Fibroblast of skin of right biceps (primary cell): ENCODE data around the gene HOXB8.
A peak's percentile ranks its signal among the peaks of the same experiment; 100 is the strongest.

ENCODE experiments used
- DNase-seq: peaks from one replicate; pipeline ENCODE4 v3.0.0-alpha.2; 2013

The HOXB8 gene

DNA sequence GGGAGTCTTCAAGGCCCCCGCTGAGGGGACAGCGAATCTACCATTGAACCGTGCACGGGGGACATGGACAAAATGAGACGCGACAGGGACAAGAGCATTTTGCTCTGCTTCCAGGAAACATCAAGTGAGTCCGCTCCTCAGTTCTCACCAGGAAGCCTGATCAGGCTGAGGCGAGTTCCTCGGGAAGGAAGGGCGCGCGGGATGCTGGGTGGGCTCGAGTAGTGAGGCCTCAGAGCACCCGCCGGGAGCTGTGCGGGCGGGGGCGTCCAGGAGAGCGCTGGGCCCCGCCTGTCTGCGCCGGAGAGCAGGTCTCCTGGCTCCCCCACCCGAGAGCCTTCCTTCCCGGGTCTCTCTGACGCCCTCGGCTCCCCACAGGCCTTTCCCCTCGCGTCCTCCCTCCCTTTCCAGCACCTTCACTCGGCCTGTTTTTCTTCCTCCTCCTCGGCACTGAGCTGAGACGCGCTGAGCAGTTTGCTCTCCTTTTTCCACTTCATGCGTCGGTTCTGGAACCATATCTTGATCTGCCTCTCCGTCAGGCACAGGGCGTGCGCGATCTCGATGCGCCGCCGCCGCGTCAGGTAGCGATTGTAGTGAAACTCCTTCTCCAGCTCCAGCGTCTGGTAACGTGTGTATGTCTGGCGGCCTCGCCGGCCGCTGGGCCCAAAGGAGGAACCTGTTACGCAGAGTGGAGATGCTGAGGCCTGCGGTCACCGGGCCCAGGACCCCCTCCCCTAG, 18.9 kb downstream of the HOXB8 start:
- peak; percentile 55 for DNase-seq

DNA sequence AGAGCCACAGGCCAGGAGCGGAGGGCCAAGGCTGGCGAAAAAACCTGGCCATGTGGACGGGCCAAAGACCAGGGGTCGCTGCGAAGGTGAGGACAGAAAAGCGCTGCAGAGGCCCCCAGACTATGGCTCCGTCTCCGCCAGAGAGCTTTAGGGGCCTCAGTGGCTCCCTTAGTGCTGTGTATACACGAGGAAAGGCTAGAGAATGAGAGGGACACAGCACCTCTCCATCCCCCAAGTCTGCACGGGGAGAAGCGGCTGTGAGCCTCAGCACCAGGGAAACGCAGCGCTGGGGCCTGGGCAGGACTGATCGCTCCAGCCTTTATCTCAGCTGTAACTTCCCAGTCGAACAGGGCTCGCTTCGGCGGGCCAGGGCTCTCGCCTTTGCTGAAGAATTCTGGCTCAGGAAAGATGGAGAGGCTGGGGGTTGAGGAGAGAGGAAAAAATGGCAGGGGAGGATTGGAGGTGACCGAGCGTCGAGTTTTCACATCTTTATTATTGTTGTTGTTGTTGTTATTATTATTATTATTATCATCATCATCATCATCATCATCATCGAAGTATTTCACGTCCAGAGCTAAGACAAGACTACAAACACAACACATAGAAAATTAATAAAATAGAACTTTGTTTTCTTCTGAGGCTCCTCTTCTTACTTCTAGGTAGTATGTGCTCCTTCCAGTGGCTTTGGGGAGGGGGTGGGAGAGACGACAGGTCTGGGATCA, 19.7 kb downstream of the HOXB8 start:
- no peak for DNase-seq

DNA sequence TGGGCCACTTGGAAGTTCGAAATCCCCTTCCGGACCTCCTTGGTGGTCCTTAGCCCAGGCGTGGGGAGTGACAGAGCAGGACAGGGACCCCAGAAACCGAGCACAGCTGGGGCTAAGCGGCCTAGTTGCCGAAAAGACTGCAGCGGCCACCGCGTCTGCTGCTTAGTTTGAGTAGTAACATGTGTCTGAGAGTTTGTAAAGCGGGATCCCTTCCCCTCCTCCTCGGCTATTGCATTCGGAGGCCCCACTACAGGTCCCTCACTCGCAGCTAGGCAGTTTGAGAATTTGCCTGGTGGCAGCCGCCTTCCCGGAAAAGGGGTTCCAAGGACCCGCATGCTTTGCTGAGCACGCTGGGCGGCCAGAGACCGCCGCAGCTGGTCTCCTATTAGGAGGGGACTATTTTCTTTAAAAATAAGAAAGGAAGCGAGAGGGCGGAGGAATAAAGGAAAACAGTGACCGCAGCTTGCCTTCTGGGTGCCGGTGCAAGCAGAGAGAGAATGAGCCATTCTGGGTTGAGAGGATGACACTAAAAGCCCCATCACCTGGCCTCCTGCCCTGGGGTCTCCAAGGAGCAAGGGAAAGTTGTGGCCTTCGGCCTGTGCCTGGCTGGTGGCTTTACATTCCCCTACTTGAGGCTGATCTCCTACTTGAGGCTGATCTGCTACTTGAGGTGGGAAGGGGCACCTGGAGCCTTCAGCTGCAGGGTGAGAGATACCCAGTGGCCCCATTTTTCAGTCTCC, 20.4 kb downstream of the HOXB8 start:
- peak; percentile 66 for DNase-seq

DNA sequence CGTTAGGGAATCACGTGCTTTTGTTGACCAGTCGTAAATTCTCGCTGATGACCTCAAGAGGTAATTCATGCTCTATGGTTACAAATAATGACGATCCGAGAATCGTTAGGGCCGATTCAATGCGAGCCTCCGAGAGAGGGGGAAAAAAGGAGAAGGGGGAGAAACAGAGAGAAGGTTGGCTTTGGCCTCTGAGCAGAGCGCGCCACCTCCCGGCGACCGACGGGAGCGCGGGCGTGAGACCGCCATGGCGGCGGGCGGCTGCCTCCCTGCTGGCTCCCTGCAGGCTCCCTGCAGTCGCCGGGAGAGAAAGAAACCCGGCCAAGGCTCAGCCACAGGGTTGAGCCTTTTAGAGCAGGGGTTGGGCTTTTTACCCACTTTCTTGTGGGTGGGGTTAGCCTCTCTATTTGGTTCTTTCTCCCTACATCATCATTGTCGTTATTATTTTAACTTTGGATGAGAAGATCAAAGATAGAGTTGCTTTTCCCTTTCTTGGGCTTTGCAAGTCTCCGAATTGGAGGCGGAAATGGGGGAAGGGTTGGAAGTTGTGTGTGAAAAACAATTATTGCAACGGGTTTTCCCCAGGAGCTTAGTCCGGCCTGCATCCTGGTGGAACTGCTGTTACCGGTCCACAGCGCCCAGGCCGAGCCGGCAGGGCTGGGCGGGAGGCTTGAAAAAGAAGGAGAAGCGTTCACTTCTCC, 21.1 kb downstream of the HOXB8 start:
- DNase-seq = peak; percentile 98

DNA sequence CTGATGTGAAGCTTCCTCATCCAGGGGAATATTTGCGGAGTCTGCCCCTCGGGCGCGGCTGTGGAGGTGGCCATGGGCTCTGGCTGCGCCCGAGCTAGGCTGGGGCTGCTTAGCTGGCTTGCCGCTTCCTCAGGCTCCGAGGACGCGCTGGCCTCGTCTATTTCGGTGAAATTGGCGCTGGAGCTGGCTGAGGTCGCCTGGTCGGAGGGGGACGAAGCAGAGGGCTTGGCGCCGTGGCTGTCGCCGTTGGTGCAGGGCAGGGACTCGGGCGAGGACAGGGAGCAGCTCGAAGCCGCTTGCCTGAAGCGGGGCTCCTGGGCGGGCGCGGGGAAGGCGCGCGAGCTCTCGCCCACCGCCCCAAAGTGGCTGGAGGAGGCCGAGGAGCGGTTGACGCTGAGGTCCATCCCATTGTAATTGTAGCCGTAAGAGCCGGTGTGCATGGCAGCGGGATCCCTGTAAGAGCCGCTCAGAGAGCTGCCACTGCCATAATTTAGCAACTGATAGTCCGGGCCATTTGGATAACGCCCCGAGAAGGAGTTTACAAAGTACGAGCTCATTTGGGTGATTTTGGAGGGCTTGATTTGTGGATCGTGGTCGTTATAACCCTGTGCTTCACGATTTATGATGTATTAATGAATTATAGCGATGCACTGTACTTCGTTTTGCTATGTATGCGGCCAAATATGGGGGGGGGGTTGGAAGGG, 21.8 kb downstream of the HOXB8 start, which contains the start of gene HOXB5:
Gene HOXB5 (minus strand): TSS at position 654 of the 704 bp plus-strand sequence. CDS start 97 bp downstream, at position 557.
- no peak for DNase-seq

DNA sequence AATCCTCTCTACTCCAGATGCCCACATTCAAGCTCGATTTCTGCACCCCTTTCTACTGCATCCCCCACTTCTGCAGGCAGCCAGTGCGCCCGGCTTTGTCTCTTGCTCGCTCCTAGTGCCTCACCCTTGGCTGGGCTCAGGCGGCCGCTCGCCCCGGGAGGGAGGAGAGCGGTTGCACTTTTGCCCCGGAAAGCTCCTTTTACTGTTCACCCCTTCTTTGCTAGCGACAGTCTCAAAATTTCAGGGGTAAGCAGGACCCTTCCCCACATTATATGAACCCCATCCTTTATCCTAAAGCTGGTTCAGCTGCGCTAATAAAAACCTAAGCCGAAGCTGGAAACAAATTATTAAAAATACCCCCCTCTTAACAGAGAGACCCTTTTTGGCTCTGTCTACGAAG, 22.5 kb downstream of the HOXB8 start:
- DNase-seq = no peak

DNA sequence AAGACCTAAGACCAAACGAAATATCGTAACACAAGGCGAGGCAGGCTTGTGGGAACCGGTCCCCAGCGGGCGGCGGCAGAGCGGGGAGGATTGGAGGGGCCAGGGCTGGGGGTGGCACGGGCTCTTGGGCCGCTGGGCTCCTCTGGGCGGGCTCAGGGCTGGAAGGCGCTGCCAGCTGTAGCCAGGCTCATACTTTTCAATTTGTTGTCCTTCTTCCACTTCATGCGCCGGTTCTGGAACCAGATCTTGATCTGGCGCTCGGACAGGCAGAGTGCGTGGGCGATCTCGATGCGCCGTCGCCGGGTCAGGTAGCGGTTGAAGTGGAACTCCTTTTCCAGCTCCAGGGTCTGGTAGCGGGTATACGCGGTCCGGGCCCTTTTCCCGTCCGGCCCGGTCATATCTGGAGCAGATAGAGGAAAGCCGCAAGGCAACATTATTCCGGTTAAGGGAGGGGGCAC, 23.0 kb downstream of the HOXB8 start:
- DNase-seq = peak; percentile 47

DNA sequence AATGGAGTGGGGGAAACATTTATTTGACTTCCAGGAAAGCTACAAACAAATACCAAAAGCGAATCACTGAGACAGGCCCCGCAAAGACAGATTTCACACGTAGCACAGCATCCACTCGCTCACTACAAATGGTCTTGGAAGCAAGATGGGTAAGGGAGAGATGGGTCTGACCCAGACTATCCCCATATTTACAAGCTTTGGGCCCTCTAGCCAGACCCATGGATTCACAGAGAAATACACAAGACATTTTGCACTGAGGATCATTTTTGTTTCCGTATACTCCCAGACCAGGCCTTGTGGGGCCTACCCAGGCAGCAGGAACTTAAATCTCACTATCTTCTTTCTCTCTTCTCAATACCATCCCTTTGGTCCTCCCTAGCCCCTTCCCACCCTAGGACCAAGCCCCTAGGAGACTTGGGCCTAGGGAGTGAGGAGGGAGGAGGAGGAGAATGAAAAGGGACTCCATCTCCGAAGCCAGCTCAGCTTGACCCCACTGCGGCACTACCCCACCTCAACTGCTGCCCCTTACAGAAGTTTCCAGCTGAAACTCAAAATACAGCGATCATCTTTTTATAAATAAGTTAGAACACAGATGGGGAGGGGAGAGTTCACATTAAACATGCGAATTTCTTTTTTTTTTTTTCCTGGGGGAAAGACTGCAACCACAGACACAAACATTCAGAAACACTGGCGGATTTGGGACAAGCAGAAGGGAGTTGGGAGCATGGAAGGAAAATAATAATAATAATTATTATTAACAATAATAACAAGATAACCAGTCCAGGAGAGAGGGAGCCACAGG, 23.6 kb downstream of the HOXB8 start:
- no peak for DNase-seq

DNA sequence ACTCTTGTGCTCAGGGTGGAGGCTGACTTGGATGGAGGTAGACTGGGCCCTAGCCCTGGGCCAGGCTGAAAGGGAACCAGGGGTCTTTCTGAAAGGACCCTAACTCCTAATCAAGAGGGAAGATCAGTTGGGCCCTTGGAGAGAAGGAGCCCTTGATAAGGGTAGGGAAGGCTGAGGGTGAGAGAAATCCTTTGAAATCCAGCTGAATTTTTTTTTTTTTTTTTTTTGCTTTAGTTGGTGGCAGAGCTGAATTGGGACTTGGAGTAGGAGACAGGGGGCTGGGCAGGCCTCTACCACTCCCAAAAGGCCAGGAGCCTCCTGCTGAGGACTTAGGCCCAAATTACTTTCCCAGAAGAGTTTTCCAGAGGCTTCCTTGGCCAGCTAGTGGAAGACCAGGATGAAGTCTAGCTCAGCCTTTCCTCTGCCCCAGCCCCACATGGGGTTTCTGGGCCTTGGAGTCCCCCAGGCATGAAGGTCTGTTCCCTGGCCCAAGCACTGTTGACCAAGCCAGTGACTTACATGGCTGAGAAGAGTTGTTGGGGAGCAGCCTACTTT, 24.4 kb downstream of the HOXB8 start:
- no peak for DNase-seq

DNA sequence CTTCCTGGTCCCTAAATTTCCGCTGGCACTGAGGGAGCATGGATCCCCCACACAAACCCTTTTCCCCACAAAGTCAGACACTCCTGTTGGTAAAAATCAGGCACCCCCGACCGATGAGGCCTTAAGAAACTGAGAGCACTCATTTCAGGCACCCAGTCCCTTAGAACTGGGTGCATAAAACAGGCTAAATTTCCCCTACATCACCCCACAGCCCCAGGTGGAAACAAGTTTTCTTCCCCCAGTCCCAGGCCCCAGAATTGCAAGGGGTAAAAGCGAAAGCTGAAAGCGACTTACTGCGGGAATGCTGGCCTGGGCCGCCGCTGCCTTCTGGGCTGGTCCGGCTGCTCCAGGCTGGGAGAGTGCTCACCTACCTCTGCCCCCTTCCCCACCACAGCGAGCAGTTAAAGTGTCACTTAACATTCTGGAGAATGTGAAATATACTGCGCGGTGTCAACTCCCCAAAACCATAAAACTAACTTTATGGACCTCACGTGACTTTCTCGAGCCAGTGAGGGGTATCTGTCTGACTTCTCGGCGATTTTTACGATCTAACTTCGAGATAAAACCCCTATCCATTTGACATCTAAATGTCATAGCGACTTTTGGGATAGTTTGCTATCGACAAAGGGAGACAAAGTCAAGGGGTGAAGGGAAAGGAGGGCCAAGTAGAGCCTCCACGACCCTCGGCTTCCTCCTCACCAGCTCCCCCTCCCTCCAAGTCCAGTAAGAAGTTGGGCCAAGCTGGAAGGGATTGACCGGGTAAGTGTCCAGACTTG, 25.1 kb downstream of the HOXB8 start, which contains the start of gene HOXB3:
Gene HOXB3 (minus strand): TSS at position 411 of the 776 bp plus-strand sequence. CDS start 37,767 bp downstream, outside the sequence.
- DNase-seq = peak; percentile 88

DNA sequence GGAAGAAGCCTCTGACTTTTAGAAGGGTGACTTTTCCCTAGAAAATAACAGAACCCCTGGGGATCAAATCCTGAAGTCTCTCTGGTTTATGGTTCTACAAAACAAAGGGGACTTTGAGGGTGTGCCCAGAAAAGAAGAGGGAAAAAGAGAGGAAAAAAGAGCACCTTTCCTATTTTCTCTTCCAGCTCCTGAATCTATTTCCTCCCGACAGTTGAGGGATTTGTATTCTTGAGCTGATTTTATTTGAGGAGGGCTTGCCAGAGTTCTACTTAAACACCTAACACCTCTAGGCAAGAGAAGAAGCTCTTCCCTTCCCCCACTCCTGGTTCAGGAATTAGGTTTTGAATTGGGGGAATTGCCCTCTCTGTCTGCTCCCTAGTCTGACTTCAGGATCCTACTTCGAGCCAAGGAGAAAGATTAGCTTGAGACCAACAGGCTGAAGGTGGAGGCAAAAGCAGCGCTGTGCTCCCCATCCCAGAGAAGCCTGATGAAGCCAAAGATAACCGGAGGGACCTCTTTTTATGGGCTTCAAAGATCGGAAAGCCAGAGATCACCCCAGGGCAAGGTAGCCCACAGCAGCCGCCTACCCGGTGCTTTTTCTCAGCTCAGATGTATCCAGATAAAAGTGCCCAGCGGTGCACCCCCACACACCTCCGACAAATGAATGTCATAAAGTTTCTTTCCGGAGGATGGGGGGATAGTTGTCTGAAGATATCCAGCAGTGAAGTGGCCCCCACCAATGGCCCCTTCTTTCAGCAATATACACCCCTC, 25.8 kb downstream of the HOXB8 start:
- DNase-seq = no peak

DNA sequence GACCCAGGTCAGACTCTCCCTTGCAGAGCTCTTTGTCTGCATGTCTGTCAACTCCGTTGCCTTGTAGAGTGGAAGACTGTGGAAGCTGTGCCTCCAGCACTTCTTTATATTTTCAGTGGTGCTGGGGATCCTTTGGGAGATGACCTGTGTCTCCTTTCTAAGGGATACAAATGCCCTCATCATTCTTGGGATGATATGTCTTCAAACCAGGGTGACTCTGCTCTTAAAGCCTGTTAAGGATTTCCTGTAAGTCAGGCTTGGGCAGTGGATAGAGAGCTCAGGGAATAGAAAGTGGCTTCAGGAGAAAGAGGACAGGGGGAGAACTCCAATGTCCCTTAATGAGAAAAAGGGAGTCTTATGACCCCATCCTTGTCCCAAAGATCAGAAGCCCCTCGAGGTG, 26.6 kb downstream of the HOXB8 start:
- DNase-seq = peak; percentile 57

DNA sequence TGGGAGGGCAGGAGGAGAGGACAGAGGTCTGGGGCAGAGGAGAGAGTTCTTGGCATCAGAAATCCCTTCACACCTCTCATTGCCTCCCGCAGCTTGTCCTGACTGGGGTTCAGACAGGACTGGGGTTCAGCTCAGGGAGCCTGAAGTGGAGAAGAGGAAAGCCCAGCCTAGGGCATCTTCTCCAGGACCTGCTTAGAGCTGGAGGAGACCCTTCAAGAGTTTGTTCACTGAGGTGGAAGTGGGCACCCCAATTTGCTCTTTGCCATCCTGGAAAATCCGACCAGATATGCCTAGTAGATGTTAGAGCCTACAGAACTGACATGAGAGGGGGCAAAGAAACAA, 27.0 kb downstream of the HOXB8 start:
- DNase-seq = no peak

DNA sequence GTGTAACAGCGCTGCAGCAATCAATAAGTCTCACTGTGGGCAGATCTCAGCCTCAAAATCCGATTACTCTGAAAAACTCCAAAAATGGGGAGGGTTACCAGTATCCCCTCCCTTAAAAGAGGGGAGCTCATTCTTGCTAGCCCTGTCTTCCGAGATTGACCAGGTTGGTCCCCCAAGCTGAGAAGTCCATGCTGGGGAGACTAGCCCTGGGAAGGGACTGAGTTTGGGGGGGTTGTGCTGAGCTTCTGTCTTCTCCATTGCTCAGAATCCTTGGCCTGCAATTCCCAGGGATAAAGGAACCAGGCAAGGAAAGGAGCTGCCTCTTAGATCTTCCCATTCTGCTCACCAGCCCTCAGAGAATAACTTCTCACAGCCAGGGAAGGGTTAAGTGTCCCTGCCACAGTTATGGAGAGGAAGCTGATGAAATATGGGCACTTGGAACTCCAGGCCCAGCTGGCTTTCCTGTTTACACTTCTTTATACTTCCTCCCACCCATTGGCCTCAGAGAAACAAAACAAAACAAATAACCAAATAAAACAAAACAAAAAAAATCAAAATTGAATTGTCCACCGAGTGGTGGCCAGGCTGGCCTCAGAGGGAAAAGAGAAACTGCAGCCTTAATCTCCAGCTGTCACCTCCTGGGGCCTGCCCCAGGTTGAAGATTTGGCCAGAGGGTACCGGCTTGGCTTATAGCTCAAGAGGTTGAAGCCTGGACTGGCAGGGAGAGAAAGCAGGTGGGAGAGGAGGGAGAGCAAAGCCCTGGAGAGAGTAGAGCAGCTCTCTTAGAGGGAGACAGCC, 27.6 kb downstream of the HOXB8 start:
- DNase-seq = peak; percentile 77

DNA sequence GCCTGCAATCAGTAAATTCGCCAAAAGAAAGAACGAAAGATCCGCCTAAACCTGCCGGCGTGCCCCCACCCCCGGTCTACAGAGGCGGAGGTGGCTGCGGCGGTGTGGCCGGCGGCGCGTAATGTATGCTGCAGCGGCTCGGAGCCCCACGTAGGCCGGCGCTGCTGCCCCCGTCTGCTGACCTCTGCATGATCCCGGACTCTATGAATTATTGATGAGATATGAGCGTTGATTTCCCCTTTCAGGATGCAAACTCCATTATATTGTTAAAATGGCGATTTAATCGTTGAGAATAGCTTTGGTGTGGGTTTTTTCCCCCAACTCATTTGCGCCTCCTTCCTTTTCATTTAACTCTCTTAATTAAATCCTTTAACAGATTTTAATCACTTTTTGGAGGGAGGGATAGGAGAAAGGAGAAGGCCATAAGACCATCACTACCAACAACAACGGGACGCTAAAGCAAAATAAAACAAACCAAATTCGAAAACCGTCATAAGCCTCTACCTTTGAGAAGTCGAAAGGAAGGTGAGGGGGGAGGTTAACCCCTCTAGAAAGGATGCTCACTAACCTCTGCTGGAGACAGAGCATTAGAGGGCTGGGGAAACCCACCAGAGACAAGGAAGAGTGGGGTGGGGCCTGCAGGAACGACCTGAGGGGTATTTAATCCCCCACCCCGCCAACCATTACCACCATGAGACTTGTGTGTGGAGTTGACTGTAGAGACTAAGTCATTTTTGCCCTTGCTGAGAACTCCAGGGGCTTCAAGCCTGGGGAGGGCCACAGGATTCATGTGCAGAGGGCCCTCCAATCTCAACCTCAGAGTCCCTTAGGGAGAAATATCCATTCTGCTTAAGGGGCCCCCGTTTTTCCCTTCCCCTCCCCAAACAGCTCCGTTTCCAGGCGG, 28.5 kb downstream of the HOXB8 start:
- peak; percentile 60 for DNase-seq

DNA sequence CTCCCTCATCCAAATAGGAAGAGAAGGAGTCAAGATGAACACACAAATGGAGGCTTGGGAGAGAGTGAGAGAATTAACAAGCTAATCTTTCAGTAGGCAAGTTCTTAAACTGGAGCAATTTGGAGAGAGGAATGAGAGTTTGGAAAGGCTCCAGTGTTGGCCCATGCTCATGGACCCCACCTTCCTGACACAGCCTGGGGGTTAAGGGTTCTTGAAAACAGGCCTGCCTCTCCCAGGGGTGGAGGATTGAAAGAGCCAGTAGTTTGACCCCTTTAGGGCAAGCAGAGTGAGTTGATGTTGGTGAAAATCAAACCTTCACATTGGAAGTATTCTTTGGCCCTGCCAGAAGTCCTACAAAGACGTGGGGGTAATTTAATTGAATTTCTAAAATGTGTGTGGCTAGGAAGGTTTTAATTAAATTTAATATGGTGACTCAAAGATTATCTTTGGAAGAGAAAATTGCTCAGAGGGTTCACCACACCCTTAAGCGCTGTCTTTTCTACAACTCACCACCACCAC, 30.8 kb downstream of the HOXB8 start:
- DNase-seq = peak; percentile 78

DNA sequence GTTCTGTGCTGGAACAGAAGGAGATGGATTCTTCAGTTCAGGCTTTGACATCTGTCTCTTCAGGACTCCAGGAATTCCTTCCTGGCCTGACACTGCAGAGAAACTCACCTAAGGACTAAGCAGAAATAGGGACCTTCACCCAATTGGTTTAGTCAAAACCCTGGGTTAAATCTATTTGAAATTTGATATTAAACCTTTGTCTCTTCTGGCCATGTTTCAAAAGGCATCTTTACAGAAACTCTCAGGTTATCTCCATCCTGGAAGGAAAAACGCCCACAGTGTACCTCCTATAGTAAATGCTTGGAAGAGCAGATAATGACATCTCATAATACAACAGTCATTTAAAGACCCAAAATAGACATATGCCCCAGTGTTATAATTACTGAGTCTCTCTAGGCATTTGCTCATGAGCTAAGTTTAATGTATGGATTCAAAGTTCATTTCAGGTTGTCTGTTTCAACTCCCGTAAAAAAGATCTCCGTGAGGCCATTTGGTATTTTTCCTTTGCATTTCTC, 31.3 kb downstream of the HOXB8 start:
- no peak for DNase-seq
